Retinal pigment epithelial cell (primary cell): ENCODE results near the gene NUCB1.

Source experiments
- DNase-seq: peaks from one replicate; pipeline ENCODE4 v3.0.0-alpha.2; 2010; ENCODE audit warnings: low read depth
- H3K4me3 ChIP-seq: 2 replicates; pipeline ENCODE4 v1.5.1; 2011; ENCODE audit warnings: mild to moderate bottlenecking, low read length, control low read depth, moderate library complexity
- CTCF ChIP-seq: conservative IDR thresholded peaks from 2 replicates; pipeline ENCODE4 v1.5.1; 2011; ENCODE audit warnings: low read depth, low read length, control low read depth, inconsistent platforms

The NUCB1 gene

GRCh38 chr19:48965806-48966540, 65.9 kb downstream of the NUCB1 start:
- peak overlapping the region; percentile 88 for H3K4me3 ChIP-seq
- no peak for TF ChIP-seq CTCF

GRCh38 chr19:48966541-48967345, 66.6 kb downstream of the NUCB1 start:
- peak overlapping the region; percentile 88 for H3K4me3 ChIP-seq
- no peak for TF ChIP-seq CTCF
- DNase-seq = no peak

More at GRCh38 chr19:48965806-48966540, 65.9 kb downstream of the NUCB1 start:
- DNase-seq = peak; percentile 55

- H3K4me3 ChIP-seq = no peak overlapping the region
- DNase-seq = no peak
- no peak for TF ChIP-seq CTCF
Measured at GRCh38 chr19:48967346-48968178, 67.5 kb downstream of the NUCB1 start.

GRCh38 chr19:48968179-48968661, 68.1 kb downstream of the NUCB1 start:
- no peak overlapping the region for H3K4me3 ChIP-seq
- TF ChIP-seq CTCF = no peak
- DNase-seq = no peak

- H3K4me3 ChIP-seq = no peak overlapping the region
- no peak for TF ChIP-seq CTCF
- no peak for DNase-seq
Measured at GRCh38 chr19:48968813-48969218, 68.7 kb downstream of the NUCB1 start.

- DNase-seq = no peak
- no peak overlapping the region for H3K4me3 ChIP-seq
- TF ChIP-seq CTCF = no peak
Measured at GRCh38 chr19:48969276-48970138, 69.4 kb downstream of the NUCB1 start.
